HepG2 (cell line): ENCODE results near the gene PPDPF. TPM values are rescaled to one million over a fixed set of nuclear protein-coding genes. Genes with fewer than 3 reads are reported as not detected.

ENCODE experiments used
- ATAC-seq: fragments of 200-7000 bp; cut with Tn5 transposase; 3 replicates; pipeline ENCODE4 v1.9.1; 2020; ENCODE audit warnings: mild to moderate bottlenecking, moderate library complexity
- BruUV-seq: library from RNA; stranded (reverse); fragments of 400-500 nt; replicated peaks from 2 replicates; lab custom pipeline; 2021; lab: Mats Ljungman, UMichigan
- CTCF ChIA-PET: fragments of 300-600 bp; formaldehyde crosslinking; extraction: SDS; loops from one replicate; lab custom pipeline; 2021; ENCODE audit warnings: low total read pairs, inconsistent platforms, low intra/inter-chr PET ratio; lab: Yijun Ruan, JAX
- POLR2A ChIA-PET: fragments of 350-600 bp; sonication (Branson Sonifier 250); formaldehyde crosslinking; loops from one replicate; lab custom pipeline; 2020; ENCODE audit warnings: antibody characterized with exemption, inconsistent platforms; lab: Yijun Ruan, JAX
- DNase-seq: peaks from one replicate; pipeline ENCODE4 v3.0.0-alpha.2; 2015; ENCODE audit warnings: low spot score
- FAIRE-seq: peaks from 3 replicates; lab custom pipeline; 2011; peaks lifted over from hg19 to GRCh38; lab: Jason Lieb, UNC
- H2AFZ ChIP-seq: one replicate; pipeline ENCODE4 v1.6.1; 2011; ENCODE audit warnings: low read length, inconsistent platforms
- H3K27ac ChIP-seq: fragments of 300-600 bp; 3 replicates; pipeline ENCODE4 v1.8.0; 2011; ENCODE audit warnings: mixed run types, mild to moderate bottlenecking, mixed read lengths, low read length, inconsistent platforms; ENCODE audit not compliant: insufficient read depth; ENCODE audit errors: extremely low read length
- H3K27me3 ChIP-seq, 2 experiments: fragments of 200-600 bp in 1 of 2; 2 replicates in 1 of 2; 3 replicates in 1 of 2; pipeline versions ENCODE4 v1.6.0 to v1.8.0; 2011; ENCODE audit warnings: low read length in 2 of 2, mild to moderate bottlenecking in 2 of 2, moderate library complexity in 2 of 2, inconsistent platforms in 1 of 2; ENCODE audit not compliant: insufficient read depth in 2 of 2, control insufficient read depth in 1 of 2
- H3K36me3 ChIP-seq, 2 experiments: fragments of 200-600 bp in 1 of 2; replicated peaks in 1 of 2; 2 replicates in 1 of 2; 3 replicates in 1 of 2; pipeline versions ENCODE4 v1.5.1 to v1.8.0; 2011; ENCODE audit warnings: low read length in 2 of 2, inconsistent platforms in 1 of 2; ENCODE audit not compliant: insufficient read depth in 2 of 2, control insufficient read depth in 1 of 2
- H3K4me1 ChIP-seq: 2 replicates; pipeline ENCODE4 v1.5.1; 2012; ENCODE audit warnings: low read length, inconsistent platforms; ENCODE audit not compliant: insufficient read depth
- H3K4me2 ChIP-seq: 2 replicates; pipeline ENCODE4 v1.6.0; 2011; ENCODE audit warnings: low read depth, low read length, inconsistent platforms
- H3K4me3 ChIP-seq, 3 experiments: fragments of 200-600 bp in 1 of 3; sonication (generic), shearing (Covaris generic) in 1 of 3; replicated peaks in 1 of 3; 2 replicates each; pipeline ENCODE4 v1.5.1; 2011 to 2016; ENCODE audit warnings: low read length in 3 of 3, inconsistent platforms in 2 of 3, low read depth in 2 of 3, mild to moderate bottlenecking in 2 of 3, control low read depth in 1 of 3, mixed read lengths in 1 of 3; ENCODE audit not compliant: insufficient read depth in 1 of 3
- H3K79me2 ChIP-seq: one replicate; pipeline ENCODE4 v1.6.1; 2011; ENCODE audit warnings: low read length, inconsistent platforms; ENCODE audit not compliant: insufficient read depth
- H3K9ac ChIP-seq: 2 replicates; pipeline ENCODE4 v1.6.0; 2011; ENCODE audit warnings: mild to moderate bottlenecking, low read depth, low read length, inconsistent platforms; ENCODE audit not compliant: insufficient read depth
- H3K9me3 ChIP-seq: 2 replicates; pipeline ENCODE4 v1.5.1; 2012; ENCODE audit warnings: mild to moderate bottlenecking, low read length
- H4K20me1 ChIP-seq: 2 replicates; pipeline ENCODE4 v1.6.0; 2011; ENCODE audit warnings: inconsistent platforms, mild to moderate bottlenecking, low read length, moderate library complexity; ENCODE audit not compliant: insufficient read depth
- ELF4 ChIP-seq: sonication (generic); formaldehyde crosslinking; IDR thresholded peaks from 2 replicates; pipeline ENCODE4 v1.5.0; 2020; ENCODE audit warnings: missing genetic modification reagents, mild to moderate bottlenecking, moderate library complexity, borderline replicate concordance
- ESRRA ChIP-seq: sonication (generic); formaldehyde crosslinking; IDR thresholded peaks from 2 replicates; pipeline ENCODE4 v1.5.1; 2020; ENCODE audit warnings: mild to moderate bottlenecking, low read depth, missing genetic modification reagents
- FOSL1 ChIP-seq: sonication (generic); formaldehyde crosslinking; IDR thresholded peaks from 2 replicates; pipeline ENCODE4 v1.9.0; 2021; ENCODE audit warnings: missing genetic modification reagents, borderline replicate concordance
- FOXM1 ChIP-seq: sonication (generic); formaldehyde crosslinking; IDR thresholded peaks from 2 replicates; pipeline ENCODE4 v1.5.0; 2020; ENCODE audit warnings: missing genetic modification reagents
- FOXO1 ChIP-seq: sonication (generic); formaldehyde crosslinking; IDR thresholded peaks from 2 replicates; pipeline ENCODE4 v1.4.0; 2020; ENCODE audit warnings: missing genetic modification reagents
- GABPB1 ChIP-seq: IDR thresholded peaks from 2 replicates; pipeline ENCODE4 v1.6.1; 2016; ENCODE audit warnings: mild to moderate bottlenecking, missing genetic modification reagents, moderate library complexity, missing compliant biosample characterization
- LRRFIP1 ChIP-seq: sonication (generic); formaldehyde crosslinking; conservative IDR thresholded peaks from 2 replicates; pipeline ENCODE4 v1.4.0; 2020; ENCODE audit warnings: missing genetic modification reagents
- MTA1 ChIP-seq: sonication (generic); formaldehyde crosslinking; IDR thresholded peaks from 2 replicates; pipeline ENCODE4 v1.4.0; 2020; ENCODE audit warnings: missing genetic modification reagents, mild to moderate bottlenecking, borderline replicate concordance
- PCBP1 ChIP-seq: fragments of 200-400 bp; formaldehyde crosslinking; IDR thresholded peaks from 2 replicates; pipeline ENCODE4 v1.6.1; 2017; ENCODE audit warnings: mild to moderate bottlenecking, low read depth, low read length, borderline replicate concordance
- POGZ ChIP-seq: sonication (generic); formaldehyde crosslinking; IDR thresholded peaks from 2 replicates; pipeline ENCODE4 v1.4.0; 2020; ENCODE audit warnings: mild to moderate bottlenecking, missing genetic modification reagents
- RBM39 ChIP-seq: fragments of 200-400 bp; formaldehyde crosslinking; IDR thresholded peaks from one replicate; pipeline ENCODE4 v1.6.1; 2018; ENCODE audit warnings: antibody characterized with exemption, mild to moderate bottlenecking, low read depth, low read length; ENCODE audit not compliant: poor library complexity, severe bottlenecking
- ZFX ChIP-seq: sonication (generic); formaldehyde crosslinking; IDR thresholded peaks from 2 replicates; pipeline ENCODE4 v1.4.0; 2020; ENCODE audit warnings: mild to moderate bottlenecking, low read depth, missing genetic modification reagents, moderate library complexity
- ZKSCAN1 ChIP-seq: fragments of 150-350 bp; IDR thresholded peaks from 2 replicates; pipeline ENCODE4 v1.6.1; 2014; ENCODE audit warnings: low read length
- ZNF563 ChIP-seq: sonication (generic); formaldehyde crosslinking; IDR thresholded peaks from 2 replicates; pipeline ENCODE4 v1.8.0; 2022; ENCODE audit warnings: mild to moderate bottlenecking, moderate library complexity, missing genetic modification reagents
- ZNF724P ChIP-seq: sonication (generic); formaldehyde crosslinking; IDR thresholded peaks from 2 replicates; pipeline ENCODE4 v1.8.0; 2022; ENCODE audit warnings: missing genetic modification reagents, borderline replicate concordance
- ZNF768 ChIP-seq: sonication (generic); formaldehyde crosslinking; IDR thresholded peaks from 2 replicates; pipeline ENCODE4 v1.4.0; 2020; ENCODE audit warnings: missing genetic modification reagents
- ZSCAN21 ChIP-seq: sonication (generic); formaldehyde crosslinking; IDR thresholded peaks from 2 replicates; pipeline ENCODE4 v1.8.0; 2022; ENCODE audit warnings: mild to moderate bottlenecking, missing genetic modification reagents, moderate library complexity, borderline replicate concordance
- WGBS: methylation state at CpG from one replicate; pipeline ENCODE4 v1.1.6; 2017; ENCODE audit warnings: low lambda C conversion rate; 5-methylcytosine and 5-hydroxymethylcytosine counted together
- in situ Hi-C: cut with HindIII; loops from 2 replicates; pipeline ENCODE4 v1.10.0; 2017; ENCODE audit warnings: low pct_unique_long_range_greater_than_20kb; ENCODE audit not compliant: extremely low pct_ligation_motif_present
- intact Hi-C: fragments of 100-400 bp; cut with micrococcal nuclease; formaldehyde crosslinking; loops from one replicate; pipeline ENCODE4 v1.10.0; 2022; ENCODE audit not compliant: unreplicated experiment
- polyA plus RNA-seq, 8 experiments: library from polyadenylated mRNA; depleted of rRNA in 3 of 8; stranded (reverse) in 7 of 8; unstranded in 1 of 8; fragments of >200 nt; fragmentation: Illumina TruSeq in 4 of 8; extraction: Trizol in 4 of 8; gene quantifications; 2 replicates each; pipeline versions ENCODE4 v1.2.1 to v1.2.3, GENCODE V29; 2011 to 2016; ENCODE audit warnings: low read depth in 4 of 8, missing spikeins in 1 of 8, mixed read lengths in 1 of 8; ENCODE audit not compliant: insufficient read depth in 1 of 8
- total RNA-seq, 5 experiments: library from RNA; depleted of rRNA; stranded (reverse); fragments of >200 nt; fragmentation: Illumina TruSeq; extraction: Trizol; gene quantifications; 2 replicates each; pipeline ENCODE4 v1.2.3, GENCODE V29; 2016; ENCODE audit warnings: low read depth in 1 of 5
- TF ChIP-seq, protein P1 (sequence below): sonication (generic); formaldehyde crosslinking; IDR thresholded peaks from 2 replicates; pipeline ENCODE4 v1.5.0; 2020; ENCODE audit warnings: missing genetic modification reagents, mild to moderate bottlenecking, borderline replicate concordance

PPDPF gene
- total and polyA plus RNA-seq, 2 of the 13 experiments (the other 11 are each of a cell fraction or from before 2014, with no cell fraction given), result 1.8 to 7.0 TPM

GRCh38 chr20:63518351-63518861, 2.2 kb upstream of the PPDPF start (continued):
- TF ChIP-seq ZNF563 (0 out of 2 replicates have a peak, but pooled peaks have one; percentile 27), ZFX (CRISPR knock-in tag) (no peak; the same call in 1 of the 2 replicates), ZNF768 (CRISPR knock-in tag) (0 out of 2 replicates have a peak, but pooled peaks have one; percentile 6)

GRCh38 chr20:63518946-63519667, 1.5 kb upstream of the PPDPF start:
- ChIA-PET POLR2A (interaction anchor here (2.1 kb wide), 1 partner anchor 24 kb away, joined by 5 read pairs; no protein-coding TSS in a partner anchor), CTCF (interaction anchor here (1.5 kb wide), 1 partner anchor 23 kb away, joined by 4 read pairs; no protein-coding TSS in a partner anchor)
- H3K4me3 ChIP-seq, result peak overlapping the region in 1 of 3 experiments; percentile 69; a peak in 2 of 6 replicates
- 36% methylated on average over 30 of the region's 32 CpGs for WGBS
- H4K20me1 ChIP-seq, result peaks cover 2% of the 10 kb centered on the region; the same call in 1 of the 2 replicates
- FAIRE-seq (no peak), ATAC-seq (peak; percentile 10), DNase-seq (no peak)
- peak overlapping the region; percentile 70 for H3K4me2 ChIP-seq
- no peak overlapping the region for H3K9ac ChIP-seq
- H3K79me2 ChIP-seq, result no peaks in the 10 kb centered on the region
- in situ Hi-C loops, result no loop called here
- H3K36me3 ChIP-seq, result no peaks in the 10 kb centered on the region
- peaks cover 25 to 62% of the 10 kb centered on the region in 2 experiments for H3K27me3 ChIP-seq
- no peak overlapping the region for H2AFZ ChIP-seq
- no peak overlapping the region for H3K27ac ChIP-seq
- no peaks in the 10 kb centered on the region for H3K9me3 ChIP-seq
- intact Hi-C loops, result no loop called here
- H3K4me1 ChIP-seq, result peaks cover 11% of the 10 kb centered on the region
- BruUV-seq, result no TSS peak
- TF ChIP-seq FOSL1 (CRISPR knock-in tag) (0 out of 2 replicates have a peak, but pooled peaks have one; percentile 16), ZKSCAN1 (peak; percentile 88), ZNF724P (CRISPR knock-in tag) (no peak), FOXO1 (CRISPR knock-in tag) (0 out of 2 replicates have a peak, but pooled peaks have one; percentile 21), ELF4 (CRISPR knock-in tag) (no peak), RBM39 (peak; percentile 44), FOXM1 (CRISPR knock-in tag) (0 out of 2 replicates have a peak, but pooled peaks have one; percentile 11), LRRFIP1 (no peak), MTA1 (CRISPR knock-in tag) (0 out of 2 replicates have a peak, but pooled peaks have one; percentile 5), ZSCAN21 (CRISPR knock-in tag) (no peak), PCBP1 (peak; percentile 69; the same call in 1 of the 2 replicates), ESRRA (no peak), POGZ (CRISPR knock-in tag) (no peak), GABPB1 (CRISPR knock-in tag) (0 out of 2 replicates have a peak, but pooled peaks have one; percentile 0), ZNF768 (CRISPR knock-in tag) (0 out of 2 replicates have a peak, but pooled peaks have one; percentile 14)
- TF ChIP-seq, protein P1, sequence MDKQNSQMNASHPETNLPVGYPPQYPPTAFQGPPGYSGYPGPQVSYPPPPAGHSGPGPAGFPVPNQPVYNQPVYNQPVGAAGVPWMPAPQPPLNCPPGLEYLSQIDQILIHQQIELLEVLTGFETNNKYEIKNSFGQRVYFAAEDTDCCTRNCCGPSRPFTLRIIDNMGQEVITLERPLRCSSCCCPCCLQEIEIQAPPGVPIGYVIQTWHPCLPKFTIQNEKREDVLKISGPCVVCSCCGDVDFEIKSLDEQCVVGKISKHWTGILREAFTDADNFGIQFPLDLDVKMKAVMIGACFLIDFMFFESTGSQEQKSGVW, result 0 out of 2 replicates have a peak, but pooled peaks have one; percentile 56
